Measurements from ENCODE around the gene COL8A1.

COL8A1 gene

DNA sequence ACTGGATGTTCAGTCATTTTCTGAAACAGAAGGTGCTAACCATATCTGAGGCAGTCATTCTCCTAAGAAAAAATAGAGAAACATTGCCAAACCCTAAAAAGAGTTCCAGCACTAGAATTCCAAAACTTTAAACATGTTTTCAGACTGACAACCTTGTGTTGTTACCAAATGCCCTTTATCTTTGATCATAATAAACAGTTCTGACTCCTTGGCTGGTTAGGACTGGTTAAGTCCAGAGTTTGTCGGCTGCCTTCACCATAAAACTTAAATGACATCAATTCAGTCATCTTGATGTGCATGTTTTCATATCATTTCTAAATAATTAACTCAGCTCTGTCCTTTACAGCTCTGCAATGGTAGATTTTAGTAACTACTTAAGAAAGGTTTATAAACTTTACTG is 68.0 kb downstream of the COL8A1 start:
- TF ChIP-seq, protein P1, sequence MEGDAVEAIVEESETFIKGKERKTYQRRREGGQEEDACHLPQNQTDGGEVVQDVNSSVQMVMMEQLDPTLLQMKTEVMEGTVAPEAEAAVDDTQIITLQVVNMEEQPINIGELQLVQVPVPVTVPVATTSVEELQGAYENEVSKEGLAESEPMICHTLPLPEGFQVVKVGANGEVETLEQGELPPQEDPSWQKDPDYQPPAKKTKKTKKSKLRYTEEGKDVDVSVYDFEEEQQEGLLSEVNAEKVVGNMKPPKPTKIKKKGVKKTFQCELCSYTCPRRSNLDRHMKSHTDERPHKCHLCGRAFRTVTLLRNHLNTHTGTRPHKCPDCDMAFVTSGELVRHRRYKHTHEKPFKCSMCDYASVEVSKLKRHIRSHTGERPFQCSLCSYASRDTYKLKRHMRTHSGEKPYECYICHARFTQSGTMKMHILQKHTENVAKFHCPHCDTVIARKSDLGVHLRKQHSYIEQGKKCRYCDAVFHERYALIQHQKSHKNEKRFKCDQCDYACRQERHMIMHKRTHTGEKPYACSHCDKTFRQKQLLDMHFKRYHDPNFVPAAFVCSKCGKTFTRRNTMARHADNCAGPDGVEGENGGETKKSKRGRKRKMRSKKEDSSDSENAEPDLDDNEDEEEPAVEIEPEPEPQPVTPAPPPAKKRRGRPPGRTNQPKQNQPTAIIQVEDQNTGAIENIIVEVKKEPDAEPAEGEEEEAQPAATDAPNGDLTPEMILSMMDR (IDR thresholded peaks at IDR 0.05; ENCODE audit: insufficient read depth, low read length): no peak
- TF ChIP-seq POLR2AphosphoS5 (IDR thresholded peaks at IDR 0.05; ENCODE audit: low read depth): no peak
- no peak for TF ChIP-seq GABPA (IDR thresholded peaks at IDR 0.05; ENCODE audit: low read depth)
- TF ChIP-seq, protein P2, sequence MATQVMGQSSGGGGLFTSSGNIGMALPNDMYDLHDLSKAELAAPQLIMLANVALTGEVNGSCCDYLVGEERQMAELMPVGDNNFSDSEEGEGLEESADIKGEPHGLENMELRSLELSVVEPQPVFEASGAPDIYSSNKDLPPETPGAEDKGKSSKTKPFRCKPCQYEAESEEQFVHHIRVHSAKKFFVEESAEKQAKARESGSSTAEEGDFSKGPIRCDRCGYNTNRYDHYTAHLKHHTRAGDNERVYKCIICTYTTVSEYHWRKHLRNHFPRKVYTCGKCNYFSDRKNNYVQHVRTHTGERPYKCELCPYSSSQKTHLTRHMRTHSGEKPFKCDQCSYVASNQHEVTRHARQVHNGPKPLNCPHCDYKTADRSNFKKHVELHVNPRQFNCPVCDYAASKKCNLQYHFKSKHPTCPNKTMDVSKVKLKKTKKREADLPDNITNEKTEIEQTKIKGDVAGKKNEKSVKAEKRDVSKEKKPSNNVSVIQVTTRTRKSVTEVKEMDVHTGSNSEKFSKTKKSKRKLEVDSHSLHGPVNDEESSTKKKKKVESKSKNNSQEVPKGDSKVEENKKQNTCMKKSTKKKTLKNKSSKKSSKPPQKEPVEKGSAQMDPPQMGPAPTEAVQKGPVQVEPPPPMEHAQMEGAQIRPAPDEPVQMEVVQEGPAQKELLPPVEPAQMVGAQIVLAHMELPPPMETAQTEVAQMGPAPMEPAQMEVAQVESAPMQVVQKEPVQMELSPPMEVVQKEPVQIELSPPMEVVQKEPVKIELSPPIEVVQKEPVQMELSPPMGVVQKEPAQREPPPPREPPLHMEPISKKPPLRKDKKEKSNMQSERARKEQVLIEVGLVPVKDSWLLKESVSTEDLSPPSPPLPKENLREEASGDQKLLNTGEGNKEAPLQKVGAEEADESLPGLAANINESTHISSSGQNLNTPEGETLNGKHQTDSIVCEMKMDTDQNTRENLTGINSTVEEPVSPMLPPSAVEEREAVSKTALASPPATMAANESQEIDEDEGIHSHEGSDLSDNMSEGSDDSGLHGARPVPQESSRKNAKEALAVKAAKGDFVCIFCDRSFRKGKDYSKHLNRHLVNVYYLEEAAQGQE (IDR thresholded peaks at IDR 0.05; ENCODE audit: insufficient replicate concordance, low read depth): no peak
- no peak for TF ChIP-seq SPI1 (IDR thresholded peaks at IDR 0.05; ENCODE audit: borderline replicate concordance, low read depth)
- Histone ChIP-seq H3K4me3 (replicated peaks; ENCODE audit: insufficient read depth, low read length) (no peak overlapping the region), H3K27me3 (ENCODE audit: insufficient read depth, poor library complexity, severe bottlenecking) (peaks cover 2% of the 10 kb centered on the region), H3K27ac (replicated peaks) (no peak overlapping the region)
- DNase-seq (ENCODE audit: low read depth in 1 of 2, low spot score in 1 of 2): no peak

DNA sequence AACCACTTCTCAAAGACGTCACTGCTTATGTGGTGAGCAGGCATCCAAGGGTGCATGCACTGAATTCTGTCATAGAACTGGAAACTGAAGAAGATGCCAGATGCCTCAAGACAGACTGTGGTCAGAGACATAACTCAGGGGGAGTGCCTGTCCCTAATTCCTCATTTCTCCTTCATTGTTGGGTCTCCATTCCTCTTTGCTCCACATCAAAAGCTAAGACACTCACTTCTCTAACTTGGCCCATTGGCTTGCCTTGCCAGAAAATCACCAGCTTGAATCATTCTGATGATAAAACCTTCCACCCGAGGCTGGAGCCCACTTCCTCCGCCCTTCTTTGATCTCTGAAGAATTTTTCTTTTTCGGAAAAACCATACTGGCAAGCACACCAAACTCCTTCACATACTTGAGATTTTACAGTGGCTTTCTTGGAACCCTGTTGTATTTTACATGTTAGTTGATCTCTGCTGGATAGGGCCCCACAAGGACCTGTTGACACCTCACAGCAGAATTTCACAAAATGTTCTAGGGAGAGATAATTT is 69.9 kb downstream of the COL8A1 start:
- Histone ChIP-seq H3K4me3 (replicated peaks; ENCODE audit: insufficient read depth, low read length) (no peak overlapping the region), H3K27me3 (ENCODE audit: insufficient read depth, poor library complexity, severe bottlenecking) (peaks cover 4% of the 10 kb centered on the region), H3K27ac (replicated peaks) (no peak overlapping the region)
- TF ChIP-seq GABPA (IDR thresholded peaks at IDR 0.05; ENCODE audit: low read depth) (no peak), SPI1 (IDR thresholded peaks at IDR 0.05; ENCODE audit: borderline replicate concordance, low read depth) (no peak), POLR2AphosphoS5 (IDR thresholded peaks at IDR 0.05; ENCODE audit: low read depth) (no peak)
- TF ChIP-seq, protein P1 (IDR thresholded peaks at IDR 0.05; ENCODE audit: insufficient read depth, low read length): no peak
- TF ChIP-seq, protein P2 (IDR thresholded peaks at IDR 0.05; ENCODE audit: insufficient replicate concordance, low read depth): no peak
- DNase-seq (ENCODE audit: low read depth in 1 of 2, low spot score in 1 of 2): no peak

DNA sequence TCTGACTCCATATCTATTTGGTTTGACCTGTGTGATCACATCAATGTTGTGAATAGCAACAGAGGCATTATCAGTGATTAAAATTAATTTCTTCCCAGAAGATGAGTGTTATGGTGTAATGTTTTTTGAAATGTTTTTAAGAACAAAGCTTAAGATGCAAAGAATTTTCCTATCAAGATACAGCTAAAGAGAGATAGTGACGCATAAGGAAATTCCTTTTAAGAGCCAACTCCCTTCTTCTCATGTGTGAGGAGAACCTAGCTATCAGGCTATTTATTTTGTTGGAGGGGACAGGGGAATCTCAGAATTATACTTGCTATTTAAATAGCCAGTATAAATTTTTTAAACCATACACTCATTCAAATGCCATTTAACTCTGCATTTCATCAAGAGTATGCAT is 71.3 kb downstream of the COL8A1 start:
- H3K4me3 ChIP-seq (replicated peaks; ENCODE audit: insufficient read depth, low read length): no peak overlapping the region
- peaks cover 6% of the 10 kb centered on the region for H3K27me3 ChIP-seq (ENCODE audit: insufficient read depth, poor library complexity, severe bottlenecking)
- no peak for DNase-seq (ENCODE audit: low read depth in 1 of 2, low spot score in 1 of 2)
- no peak overlapping the region for H3K27ac ChIP-seq (replicated peaks)
- TF ChIP-seq, protein P1 (IDR thresholded peaks at IDR 0.05; ENCODE audit: insufficient read depth, low read length): no peak
- no peak for TF ChIP-seq SPI1 (IDR thresholded peaks at IDR 0.05; ENCODE audit: borderline replicate concordance, low read depth)
- no peak for TF ChIP-seq POLR2AphosphoS5 (IDR thresholded peaks at IDR 0.05; ENCODE audit: low read depth)
- no peak for TF ChIP-seq GABPA (IDR thresholded peaks at IDR 0.05; ENCODE audit: low read depth)
- TF ChIP-seq, protein P2 (IDR thresholded peaks at IDR 0.05; ENCODE audit: insufficient replicate concordance, low read depth): no peak
